ENCODE data around the gene CFAP119. TPM values are rescaled to one million over a fixed set of nuclear protein-coding genes. Genes with fewer than 3 reads are reported as not detected.

Gene CFAP119
- total RNA-seq, 2 donors from 2014 or later: 0.27 to 1.2 TPM

- no peak for DNase-seq (ENCODE audit: low spot score)
- H3K36me3 ChIP-seq: peaks cover 68% of the 10 kb centered on the region
- TF ChIP-seq CTCF (IDR thresholded peaks at IDR 0.05): no peak
Measured at GRCh38 chr16:30731411-30731810, 30.5 kb downstream of the CFAP119 start.

GRCh38 chr16:30728899-30729672, 32.8 kb downstream of the CFAP119 start:
- no peak for DNase-seq (ENCODE audit: low spot score)
- H3K9me3 ChIP-seq: no peaks in the 10 kb centered on the region
- no peak overlapping the region for H3K27ac ChIP-seq

More at GRCh38 chr16:30731411-30731810, 30.5 kb downstream of the CFAP119 start:
- Histone ChIP-seq H3K4me3 (no peak overlapping the region), H3K27me3 (replicated peaks; ENCODE audit: insufficient read depth) (no peaks in the 10 kb centered on the region), H3K4me1 (ENCODE audit: control insufficient read depth in 1 of 2, low read depth in 2 of 2) (no peaks in the 10 kb centered on the region), H3K9me3 (no peaks in the 10 kb centered on the region), H3K27ac (no peak overlapping the region)
- ATAC-seq (ENCODE audit: insufficient number of reproducible peaks, low FRiP score, low read depth): no peak

GRCh38 chr16:30728321-30728720, 33.5 kb downstream of the CFAP119 start:
- no peak for ATAC-seq (ENCODE audit: insufficient number of reproducible peaks, low FRiP score, low read depth)
- no peaks in the 10 kb centered on the region for H3K9me3 ChIP-seq

More at GRCh38 chr16:30728899-30729672, 32.8 kb downstream of the CFAP119 start:
- no peak overlapping the region for H3K4me3 ChIP-seq
- no peaks in the 10 kb centered on the region for H3K27me3 ChIP-seq (replicated peaks; ENCODE audit: insufficient read depth)
- no peak for TF ChIP-seq CTCF (IDR thresholded peaks at IDR 0.05)
- H3K4me1 ChIP-seq (ENCODE audit: control insufficient read depth in 1 of 2, low read depth in 2 of 2): no peaks in the 10 kb centered on the region
- ATAC-seq (ENCODE audit: insufficient number of reproducible peaks, low FRiP score, low read depth): no peak
- peaks cover 56% of the 10 kb centered on the region for H3K36me3 ChIP-seq

GRCh38 chr16:30725418-30725792, 36.5 kb downstream of the CFAP119 start:
- Histone ChIP-seq H3K27me3 (replicated peaks; ENCODE audit: insufficient read depth) (no peaks in the 10 kb centered on the region), H3K27ac (no peak overlapping the region), H3K36me3 (peaks cover 59% of the 10 kb centered on the region), H3K4me3 (no peak overlapping the region), H3K4me1 (ENCODE audit: control insufficient read depth in 1 of 2, low read depth in 2 of 2) (no peaks in the 10 kb centered on the region), H3K9me3 (no peaks in the 10 kb centered on the region)
- DNase-seq (ENCODE audit: low spot score): no peak
- no peak for TF ChIP-seq CTCF (IDR thresholded peaks at IDR 0.05)
- ATAC-seq (ENCODE audit: insufficient number of reproducible peaks, low FRiP score, low read depth): no peak

More at GRCh38 chr16:30728321-30728720, 33.5 kb downstream of the CFAP119 start:
- no peaks in the 10 kb centered on the region for H3K27me3 ChIP-seq (replicated peaks; ENCODE audit: insufficient read depth)
- H3K4me3 ChIP-seq: no peak overlapping the region
- no peak for DNase-seq (ENCODE audit: low spot score)
- peaks cover 55% of the 10 kb centered on the region for H3K36me3 ChIP-seq
- H3K4me1 ChIP-seq (ENCODE audit: control insufficient read depth in 1 of 2, low read depth in 2 of 2): no peaks in the 10 kb centered on the region
- no peak for TF ChIP-seq CTCF (IDR thresholded peaks at IDR 0.05)
- no peak overlapping the region for H3K27ac ChIP-seq

GRCh38 chr16:30724641-30725417, 37.0 kb downstream of the CFAP119 start:
- TF ChIP-seq CTCF (IDR thresholded peaks at IDR 0.05): no peak
- DNase-seq (ENCODE audit: low spot score) (no peak), ATAC-seq (ENCODE audit: insufficient number of reproducible peaks, low FRiP score, low read depth) (no peak)
- no peaks in the 10 kb centered on the region for H3K9me3 ChIP-seq
- no peaks in the 10 kb centered on the region for H3K27me3 ChIP-seq (replicated peaks; ENCODE audit: insufficient read depth)
- no peak overlapping the region for H3K27ac ChIP-seq
- H3K4me1 ChIP-seq (ENCODE audit: control insufficient read depth in 1 of 2, low read depth in 2 of 2): no peaks in the 10 kb centered on the region
- H3K4me3 ChIP-seq: no peak overlapping the region
- peaks cover 61% of the 10 kb centered on the region for H3K36me3 ChIP-seq
